GM12872 (cell line): ENCODE measurements around the gene CDK5R1.

Source experiments
- CTCF ChIP-seq: IDR thresholded peaks from 3 replicates; pipeline ENCODE4 v1.5.1; 2011; ENCODE audit warnings: low read depth, mild to moderate bottlenecking, low read length, moderate library complexity; ENCODE audit not compliant: insufficient read depth

Gene CDK5R1

GRCh38 chr17:32519228-32520103, 32.7 kb downstream of the CDK5R1 start:
- no peak for TF ChIP-seq CTCF

- TF ChIP-seq CTCF: no peak
These were observed 33.4 kb downstream of the CDK5R1 start for GRCh38 chr17:32520104-32520701.

GRCh38 chr17:32520737-32521404, 34.1 kb downstream of the CDK5R1 start:
- TF ChIP-seq CTCF: no peak

- no peak for TF ChIP-seq CTCF
These were observed 36.4 kb downstream of the CDK5R1 start for GRCh38 chr17:32523017-32523680.

- TF ChIP-seq CTCF: no peak
These were observed 37.2 kb downstream of the CDK5R1 start for GRCh38 chr17:32523827-32524552.

GRCh38 chr17:32525122-32525521, 38.3 kb downstream of the CDK5R1 start:
- no peak for TF ChIP-seq CTCF
